NCI-H2227 (cell line): ENCODE data around the gene TRPC3.
A peak's percentile ranks its signal among the peaks of the same experiment; 100 is the strongest.

ENCODE experiments used
- DNase-seq: peaks from one replicate; lab custom pipeline; 2025; ENCODE audit not compliant: unreplicated experiment; lab: John Stamatoyannopoulos, UW

Gene TRPC3

DNA sequence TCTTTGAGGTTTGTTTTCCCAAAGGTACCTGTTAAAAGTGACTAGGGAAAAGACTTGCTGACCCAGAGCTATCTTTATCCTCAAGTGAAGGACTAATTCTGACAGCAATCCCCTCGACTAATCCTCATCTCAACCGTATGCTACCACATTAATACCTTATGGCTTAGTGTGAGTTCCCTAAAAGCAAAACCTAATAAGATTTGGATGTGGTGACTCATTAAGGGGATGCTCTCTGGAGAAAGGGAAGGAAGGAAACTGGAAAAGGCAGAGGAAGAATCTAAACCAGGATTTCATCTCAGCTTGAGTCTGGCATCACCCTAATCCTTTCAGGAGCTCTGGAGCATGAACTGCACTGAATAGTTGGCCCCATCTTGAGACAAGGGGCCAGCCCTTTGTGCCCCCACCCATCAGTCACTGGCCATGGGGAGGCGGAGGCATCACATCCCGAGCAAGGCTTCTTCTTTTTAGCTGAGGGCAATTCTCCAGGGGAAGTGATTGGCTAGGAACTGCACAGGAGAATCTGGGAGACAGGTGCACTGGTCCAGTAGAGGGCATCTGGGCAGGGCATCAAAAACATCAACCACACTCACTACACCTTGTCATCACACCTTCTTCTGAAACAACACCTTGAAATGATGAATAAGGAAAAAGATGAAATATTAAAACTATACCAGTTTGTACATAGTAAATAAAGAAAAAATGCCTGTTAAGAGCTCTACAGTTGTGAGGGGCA, 74.7 kb downstream of the TRPC3 start:
- DNase-seq = no peak

DNA sequence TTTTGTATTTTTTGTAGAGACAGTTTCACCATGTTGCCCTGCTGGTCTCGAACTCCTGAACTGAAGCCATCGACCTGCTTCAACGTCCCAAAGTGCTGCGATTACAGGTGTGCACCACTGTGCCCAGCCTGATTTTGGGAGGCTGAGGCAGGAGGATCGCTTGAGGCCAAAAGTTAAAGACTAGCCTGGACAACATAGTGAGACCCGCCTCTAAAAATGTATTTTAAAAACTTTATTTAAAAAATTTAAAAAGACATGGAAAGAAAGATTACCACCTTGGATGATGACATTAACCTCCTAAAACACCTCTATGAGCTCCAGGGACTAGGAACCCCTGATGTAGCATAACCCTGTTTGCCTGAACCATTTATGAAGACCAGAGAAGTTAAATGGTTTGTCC, 75.8 kb downstream of the TRPC3 start:
- no peak for DNase-seq

DNA sequence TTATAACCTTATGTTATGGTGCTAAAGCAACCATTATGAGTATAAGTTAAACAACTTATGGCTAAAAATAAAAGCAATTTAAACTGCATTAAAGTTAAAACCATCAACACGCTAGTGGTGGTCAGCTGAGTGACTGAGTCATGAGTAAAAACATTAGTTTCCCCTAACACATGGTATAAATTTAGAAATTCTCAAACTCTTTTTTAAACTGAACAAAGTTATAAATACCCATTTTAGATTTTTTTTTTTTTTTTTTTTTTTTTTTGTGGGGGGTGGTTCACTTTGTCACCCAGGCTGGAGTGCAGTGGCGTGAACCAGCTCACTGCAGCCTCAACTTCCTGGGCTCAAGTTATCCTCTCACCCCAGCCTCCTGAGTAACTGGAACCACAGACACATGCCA, 76.2 kb downstream of the TRPC3 start:
- DNase-seq = no peak

- DNase-seq = no peak
These were observed 78.3 kb downstream of the TRPC3 start for GRCh38 chr4:121873604-121874003.

DNA sequence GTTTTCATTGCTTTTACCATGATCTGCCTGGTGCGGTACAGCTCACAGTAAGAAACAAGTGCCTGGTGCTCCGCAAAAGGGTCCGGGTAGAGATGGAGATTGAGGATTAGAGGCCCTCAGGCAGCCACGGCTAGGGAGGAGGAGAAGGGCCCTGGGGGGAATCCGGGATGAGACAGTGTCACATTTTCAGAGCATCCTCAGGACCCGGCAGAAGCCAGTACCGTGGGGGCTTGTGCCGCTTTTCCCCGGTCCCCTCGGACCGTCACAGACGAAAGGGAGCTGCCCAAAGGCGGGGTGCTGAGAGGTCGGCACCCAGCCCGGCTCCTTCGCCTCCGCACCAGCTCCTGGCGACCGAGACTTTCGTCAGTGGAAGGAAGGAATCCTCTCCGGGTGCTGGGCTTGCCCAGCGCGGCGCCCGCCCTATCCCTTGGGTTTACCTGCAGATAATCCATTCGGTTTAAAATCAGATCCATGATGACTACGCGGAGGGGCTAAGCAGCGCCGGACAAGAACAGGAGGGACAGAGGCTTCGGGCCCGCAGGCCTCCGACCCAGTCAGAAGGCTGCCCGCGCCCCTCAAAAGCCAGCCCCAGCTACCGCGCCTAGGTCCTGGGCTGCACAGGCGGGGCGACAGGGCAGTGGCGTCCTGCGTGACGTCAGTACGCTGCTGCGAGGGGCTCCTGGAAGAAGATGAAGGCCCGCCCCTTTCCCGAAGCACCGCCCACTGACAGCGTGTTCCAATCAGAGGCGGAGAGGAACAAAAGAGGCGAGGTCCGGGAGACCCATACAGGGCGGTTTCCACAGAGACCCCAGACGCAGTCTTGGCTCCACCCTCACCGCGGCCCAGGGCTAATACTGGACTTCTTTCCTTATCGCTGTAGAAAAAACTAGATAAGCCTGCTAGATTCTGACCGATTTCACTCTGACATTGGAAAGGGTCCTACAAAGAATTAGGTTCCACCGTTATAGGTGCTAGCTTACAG, 81.7 kb downstream of the TRPC3 start, which contains the start of gene BBS7:
Gene BBS7 (minus strand): TSS at position 634 of the 982 bp plus-strand sequence. CDS start 161 bp downstream, at position 473.
- peak; percentile 96 for DNase-seq

- DNase-seq = peak; percentile 55
These were observed 88.1 kb downstream of the TRPC3 start for GRCh38 chr4:121863799-121864198.

DNA sequence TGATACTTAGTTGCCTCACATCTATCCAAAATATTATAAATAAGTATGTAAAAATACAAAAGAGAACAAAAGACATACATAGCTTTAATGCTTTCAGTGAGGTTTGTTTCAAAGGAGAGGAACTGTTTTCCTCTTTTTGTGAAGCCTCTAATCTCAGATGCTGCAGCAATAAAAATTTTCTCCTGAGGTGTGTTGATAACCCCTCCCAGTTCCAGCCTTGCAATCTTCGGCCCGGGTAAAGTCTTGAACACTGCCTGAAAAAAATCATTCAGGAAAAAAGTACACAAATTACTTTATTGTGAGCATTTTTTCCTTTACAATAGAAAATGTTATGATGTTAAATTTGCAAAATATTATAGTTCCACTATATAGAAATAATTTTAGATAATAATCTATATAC, 90.4 kb downstream of the TRPC3 start:
- DNase-seq = no peak

- DNase-seq = no peak
These were observed 91.7 kb downstream of the TRPC3 start for GRCh38 chr4:121860121-121860520.

DNA sequence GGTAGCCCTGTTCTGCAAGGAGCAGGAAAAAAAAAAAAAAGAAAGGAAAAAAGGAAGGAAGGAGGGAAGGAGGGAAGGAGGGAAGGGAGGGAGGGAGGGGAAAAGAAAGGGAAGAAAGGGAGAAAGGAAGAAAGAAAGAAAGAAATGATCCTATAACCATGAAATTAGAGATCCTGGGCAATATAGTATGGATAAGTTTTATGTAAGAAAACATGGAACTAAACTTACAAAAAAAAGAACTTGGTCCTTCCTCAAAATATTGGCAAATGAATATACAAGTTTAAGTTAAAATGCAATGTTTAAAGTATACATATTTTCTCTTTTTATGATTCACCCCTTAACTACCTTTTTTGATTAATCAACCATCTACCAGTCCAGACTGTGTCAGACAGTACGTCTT, 100.5 kb downstream of the TRPC3 start:
- no peak for DNase-seq

- no peak for DNase-seq
These were observed 105.2 kb downstream of the TRPC3 start for GRCh38 chr4:121846662-121847061.

DNA sequence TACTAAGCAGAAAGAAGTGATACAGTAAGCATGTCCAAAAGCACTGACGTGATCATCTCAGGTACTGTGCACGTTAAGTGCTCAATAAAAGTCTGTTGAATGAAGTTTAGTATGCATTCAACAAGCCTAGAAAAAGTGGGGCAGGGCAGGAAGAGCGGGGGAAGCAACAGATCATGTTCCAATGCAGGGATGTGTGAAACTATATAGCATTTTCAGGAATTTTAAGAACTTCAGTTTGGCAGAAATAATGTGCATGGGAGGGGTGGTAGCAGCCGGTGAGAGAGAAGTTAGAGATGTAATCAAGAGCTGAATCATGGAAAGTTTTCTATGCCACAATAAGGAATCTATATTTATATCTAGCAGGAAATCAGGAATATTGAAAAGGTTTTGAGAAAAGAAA, 109.0 kb downstream of the TRPC3 start:
- no peak for DNase-seq

GRCh38 chr4:121838136-121838535, 113.7 kb downstream of the TRPC3 start:
- DNase-seq = no peak

GRCh38 chr4:121829511-121829910, 122.3 kb downstream of the TRPC3 start:
- no peak for DNase-seq
